ENCODE measurements around the gene NLRP7.

Gene NLRP7

DNA sequence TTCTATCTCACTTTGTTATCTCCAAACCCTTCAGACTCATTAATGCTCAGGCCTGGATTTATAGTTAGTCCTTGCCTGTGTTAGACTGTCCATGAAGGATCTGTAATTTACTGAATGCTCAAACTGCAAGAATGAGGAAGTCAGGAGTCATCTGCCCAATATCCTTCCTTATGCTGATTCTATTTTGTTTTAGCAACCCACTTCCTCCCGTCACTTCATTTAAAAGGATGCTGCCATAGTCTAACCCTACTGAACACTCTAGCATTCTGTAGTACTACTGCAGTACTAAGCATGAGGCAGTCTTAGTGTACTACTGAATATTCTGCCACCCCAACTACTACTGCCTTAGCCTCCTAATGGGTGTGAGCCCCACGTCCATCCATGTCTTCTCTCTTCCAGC is 71.8 kb downstream of the NLRP7 start:
- H3K4me3 ChIP-seq (ENCODE audit: low read depth, low read length) = no peak overlapping the region

DNA sequence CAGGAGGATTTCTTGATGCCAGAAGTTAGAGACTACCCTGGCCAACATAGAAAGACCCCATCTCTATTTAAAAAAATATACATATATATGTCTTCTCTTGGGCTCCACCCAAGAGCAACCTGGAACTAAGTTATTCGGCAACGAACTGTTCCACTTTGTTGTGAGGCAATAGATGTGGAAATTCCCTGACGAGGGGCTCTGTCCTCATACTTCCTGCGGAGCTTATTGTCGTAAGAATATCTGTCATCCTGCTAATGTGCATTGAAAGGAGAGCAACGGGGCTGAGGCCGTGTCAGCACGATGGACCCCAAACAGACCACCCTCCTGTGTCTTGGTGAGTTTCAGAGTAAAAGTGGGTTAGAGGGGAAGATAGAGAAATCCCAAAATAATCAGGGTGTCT is 73.3 kb downstream of the NLRP7 start, which contains the start of gene FCAR:
Gene FCAR (plus strand): TSS at position 246 of the 400 bp plus-strand sequence. CDS start 55 bp downstream, at position 301.
- H3K4me3 ChIP-seq (ENCODE audit: low read depth, low read length) = no peak within 1 kb of the TSS
- DNase-seq (ENCODE audit: low read depth) = no peak
- TF ChIP-seq, protein P1, sequence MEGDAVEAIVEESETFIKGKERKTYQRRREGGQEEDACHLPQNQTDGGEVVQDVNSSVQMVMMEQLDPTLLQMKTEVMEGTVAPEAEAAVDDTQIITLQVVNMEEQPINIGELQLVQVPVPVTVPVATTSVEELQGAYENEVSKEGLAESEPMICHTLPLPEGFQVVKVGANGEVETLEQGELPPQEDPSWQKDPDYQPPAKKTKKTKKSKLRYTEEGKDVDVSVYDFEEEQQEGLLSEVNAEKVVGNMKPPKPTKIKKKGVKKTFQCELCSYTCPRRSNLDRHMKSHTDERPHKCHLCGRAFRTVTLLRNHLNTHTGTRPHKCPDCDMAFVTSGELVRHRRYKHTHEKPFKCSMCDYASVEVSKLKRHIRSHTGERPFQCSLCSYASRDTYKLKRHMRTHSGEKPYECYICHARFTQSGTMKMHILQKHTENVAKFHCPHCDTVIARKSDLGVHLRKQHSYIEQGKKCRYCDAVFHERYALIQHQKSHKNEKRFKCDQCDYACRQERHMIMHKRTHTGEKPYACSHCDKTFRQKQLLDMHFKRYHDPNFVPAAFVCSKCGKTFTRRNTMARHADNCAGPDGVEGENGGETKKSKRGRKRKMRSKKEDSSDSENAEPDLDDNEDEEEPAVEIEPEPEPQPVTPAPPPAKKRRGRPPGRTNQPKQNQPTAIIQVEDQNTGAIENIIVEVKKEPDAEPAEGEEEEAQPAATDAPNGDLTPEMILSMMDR (conservative IDR thresholded peaks at IDR 0.05; ENCODE audit: low read depth, low read length) = no peak

More for the DNA sequence above, 71.8 kb downstream of the NLRP7 start:
- DNase-seq (ENCODE audit: low read depth) = no peak
- TF ChIP-seq, protein P1 (conservative IDR thresholded peaks at IDR 0.05; ENCODE audit: low read depth, low read length) = no peak

Data from choroid plexus epithelial cell (primary cell).